Glutamatergic neuron (in vitro differentiated cells): ENCODE results near the gene CEBPA. TPM values are rescaled to one million over a fixed set of nuclear protein-coding genes. Genes with fewer than 3 reads are reported as not detected.

ENCODE experiments used
- DNase-seq: peaks from one replicate; pipeline ENCODE4 v3.0.0; 2022
- H3K27ac Mint-ChIP-seq: one replicate; pipeline ENCODE4 v1.8.0; 2020; ENCODE audit warnings: mild to moderate bottlenecking, mixed read lengths, inconsistent platforms; ENCODE audit not compliant: unreplicated experiment
- H3K27me3 Mint-ChIP-seq: one replicate; pipeline ENCODE4 v1.8.0; 2020; ENCODE audit warnings: mild to moderate bottlenecking, moderate library complexity, mixed read lengths, inconsistent platforms; ENCODE audit not compliant: unreplicated experiment
- H3K36me3 Mint-ChIP-seq: one replicate; pipeline ENCODE4 v1.8.0; 2020; ENCODE audit warnings: mild to moderate bottlenecking, mixed read lengths, inconsistent platforms; ENCODE audit not compliant: unreplicated experiment
- H3K4me1 Mint-ChIP-seq: one replicate; pipeline ENCODE4 v1.8.0; 2020; ENCODE audit warnings: mild to moderate bottlenecking, low read depth, mixed read lengths, inconsistent platforms; ENCODE audit not compliant: unreplicated experiment
- H3K4me3 Mint-ChIP-seq: one replicate; pipeline ENCODE4 v1.8.0; 2020; ENCODE audit warnings: mild to moderate bottlenecking, mixed read lengths, inconsistent platforms; ENCODE audit not compliant: unreplicated experiment
- H3K9me3 Mint-ChIP-seq: one replicate; pipeline ENCODE4 v1.8.0; 2020; ENCODE audit warnings: mild to moderate bottlenecking, moderate library complexity, mixed read lengths, inconsistent platforms; ENCODE audit not compliant: unreplicated experiment
- CTCF ChIP-seq: fragments of 200-600 bp; sonication (generic); IDR thresholded peaks from one replicate; pipeline ENCODE4 v1.5.0; 2021; ENCODE audit not compliant: partially characterized antibody, unreplicated experiment
- total RNA-seq: library from RNA; stranded (reverse); fragmentation: NEBNext Ultra II Directional; extraction: Animal tissue kit (Norgen Biotek cat#: 25700); gene quantifications from one replicate; pipeline ENCODE4 v1.2.1, GENCODE V29; 2021; ENCODE audit not compliant: unreplicated experiment

CEBPA gene
- total RNA-seq, 1 donor from 2014 or later: 0.66 TPM

- H3K4me3 Mint-ChIP-seq: no peak overlapping the region
- peaks cover 3% of the 10 kb centered on the region for H3K27me3 Mint-ChIP-seq
- no peak for DNase-seq
- H3K27ac Mint-ChIP-seq: no peak overlapping the region
- peaks cover 5% of the 10 kb centered on the region for H3K36me3 Mint-ChIP-seq
- H3K9me3 Mint-ChIP-seq: peaks cover 3% of the 10 kb centered on the region
- no peak for TF ChIP-seq CTCF
- peaks cover 3% of the 10 kb centered on the region for H3K4me1 Mint-ChIP-seq
Measured at GRCh38 chr19:33284756-33285155, 17.6 kb downstream of the CEBPA start.

DNA sequence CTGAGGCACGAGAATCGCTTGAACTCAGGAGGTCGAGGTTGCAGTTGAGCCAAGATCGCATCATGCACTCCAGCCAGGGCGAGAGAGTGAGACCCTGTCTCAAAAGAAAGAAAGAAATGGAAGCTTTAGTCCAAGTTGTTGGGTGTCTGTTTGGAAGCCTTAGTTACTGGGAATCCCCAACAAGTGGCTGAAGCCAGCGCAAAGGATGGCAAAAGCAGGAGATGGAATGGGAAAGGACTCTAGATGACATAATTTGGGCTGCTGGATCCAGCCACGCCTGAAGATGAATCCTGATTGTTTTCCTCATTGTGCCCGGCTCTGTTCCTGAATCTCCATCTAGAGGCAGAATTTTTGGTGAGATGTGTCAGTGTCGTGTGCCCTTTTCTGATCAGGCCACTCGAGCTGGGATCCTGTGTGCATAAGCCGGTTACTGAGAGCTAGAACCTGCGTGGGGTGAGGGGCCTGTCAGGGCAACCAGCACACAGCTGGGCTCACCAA is 18.1 kb downstream of the CEBPA start:
- peaks cover 5% of the 10 kb centered on the region for H3K36me3 Mint-ChIP-seq
- H3K4me3 Mint-ChIP-seq: no peak overlapping the region
- peaks cover 3% of the 10 kb centered on the region for H3K4me1 Mint-ChIP-seq
- no peak for TF ChIP-seq CTCF
- no peak for DNase-seq
- peaks cover 3% of the 10 kb centered on the region for H3K9me3 Mint-ChIP-seq
- H3K27ac Mint-ChIP-seq: no peak overlapping the region
- peaks cover 3% of the 10 kb centered on the region for H3K27me3 Mint-ChIP-seq

DNA sequence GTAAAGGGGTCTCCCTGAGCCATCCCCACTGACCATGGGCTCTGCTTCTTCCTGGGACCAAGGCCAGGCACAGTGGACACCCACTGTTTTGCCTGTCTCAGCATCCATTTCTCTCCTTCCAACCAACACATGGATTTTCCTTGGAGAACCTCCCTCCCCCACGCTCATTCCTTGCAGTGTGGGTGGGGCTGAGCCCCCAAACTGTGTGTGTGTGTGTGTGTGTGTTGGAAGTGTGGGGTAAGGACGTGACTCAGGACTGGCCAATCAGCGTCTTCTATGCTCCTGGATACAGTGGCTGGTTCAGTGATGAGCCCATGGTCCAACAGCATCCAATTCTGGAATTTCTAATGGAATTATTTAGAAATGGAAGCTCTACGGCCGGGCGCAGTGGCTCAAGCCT is 18.7 kb downstream of the CEBPA start:
- Mint-ChIP-seq H3K27ac (no peak overlapping the region), H3K36me3 (no peaks in the 10 kb centered on the region), H3K4me3 (no peak overlapping the region), H3K9me3 (no peaks in the 10 kb centered on the region), H3K27me3 (peaks cover 3% of the 10 kb centered on the region), H3K4me1 (peaks cover 3% of the 10 kb centered on the region)
- TF ChIP-seq CTCF: no peak
- no peak for DNase-seq

GRCh38 chr19:33282036-33282671 is 20.2 kb downstream of the CEBPA start:
- peaks cover 3% of the 10 kb centered on the region for H3K27me3 Mint-ChIP-seq
- peaks cover 2% of the 10 kb centered on the region for H3K9me3 Mint-ChIP-seq
- H3K4me1 Mint-ChIP-seq: peaks cover 4% of the 10 kb centered on the region
- H3K36me3 Mint-ChIP-seq: no peaks in the 10 kb centered on the region
- no peak overlapping the region for H3K27ac Mint-ChIP-seq
- no peak overlapping the region for H3K4me3 Mint-ChIP-seq
- no peak for DNase-seq
- no peak for TF ChIP-seq CTCF

DNA sequence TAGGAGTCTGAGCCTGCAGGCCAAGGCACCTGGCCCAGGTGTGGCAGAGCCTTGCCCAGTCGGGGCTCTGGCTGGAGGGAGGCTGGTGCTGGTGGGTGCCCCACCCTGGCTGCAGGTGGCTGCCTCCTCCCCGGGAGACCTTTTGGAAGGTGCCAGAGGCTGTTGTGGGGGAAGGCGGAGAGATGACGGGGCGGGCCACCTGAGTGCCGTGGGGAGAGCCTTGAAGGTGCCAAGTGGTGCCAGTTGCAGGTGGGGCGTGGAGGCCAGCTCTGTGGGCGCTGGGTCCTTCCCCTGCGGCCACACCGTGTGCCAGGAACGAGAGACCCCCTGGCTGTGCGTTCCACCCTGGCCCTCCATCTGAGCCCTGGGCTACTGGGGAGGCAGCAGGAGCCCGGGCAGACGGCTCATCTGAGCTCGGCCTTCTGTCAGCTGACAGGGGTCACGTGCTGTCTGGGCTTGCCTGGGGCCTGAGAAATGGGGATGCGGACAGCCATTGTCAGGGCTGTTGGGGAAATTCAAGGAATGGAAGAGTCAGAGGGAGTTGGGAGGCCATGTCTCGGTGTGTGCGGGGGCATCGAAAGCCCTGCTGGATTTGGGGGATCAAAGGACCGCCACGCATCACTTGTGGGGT is 20.9 kb downstream of the CEBPA start:
- no peak overlapping the region for H3K4me3 Mint-ChIP-seq
- peaks cover 2% of the 10 kb centered on the region for H3K9me3 Mint-ChIP-seq
- no peak overlapping the region for H3K27ac Mint-ChIP-seq
- no peaks in the 10 kb centered on the region for H3K36me3 Mint-ChIP-seq
- DNase-seq: no peak
- peaks cover 4% of the 10 kb centered on the region for H3K4me1 Mint-ChIP-seq
- H3K27me3 Mint-ChIP-seq: peaks cover 3% of the 10 kb centered on the region
- no peak for TF ChIP-seq CTCF
